Type B pancreatic cell (in vitro differentiated cells): ENCODE results near the gene RBM20. TPM values are rescaled to one million over a fixed set of nuclear protein-coding genes. Genes with fewer than 3 reads are reported as not detected.
A peak's percentile ranks its signal among the peaks of the same experiment; 100 is the strongest.

Experiments used
- DNase-seq: peaks from one replicate; pipeline ENCODE4 v3.0.0; 2021; ENCODE audit warnings: mixed read lengths; ENCODE audit not compliant: unreplicated experiment; ENCODE audit errors: extremely low spot score
- H3K27ac Mint-ChIP-seq: 2 replicates; pipeline ENCODE4 v1.8.0; 2021; ENCODE audit warnings: mild to moderate bottlenecking, mixed read lengths
- H3K27me3 Mint-ChIP-seq: 2 replicates; pipeline ENCODE4 v1.8.0; 2021; ENCODE audit warnings: mixed read lengths
- H3K36me3 Mint-ChIP-seq: 2 replicates; pipeline ENCODE4 v1.8.0; 2021; ENCODE audit warnings: mixed read lengths
- H3K4me1 Mint-ChIP-seq: one replicate; pipeline ENCODE4 v1.8.0; 2021; ENCODE audit warnings: mixed read lengths; ENCODE audit not compliant: unreplicated experiment
- H3K4me3 Mint-ChIP-seq: 2 replicates; pipeline ENCODE4 v1.8.0; 2021; ENCODE audit warnings: mild to moderate bottlenecking, mixed read lengths
- H3K9me3 Mint-ChIP-seq: 2 replicates; pipeline ENCODE4 v1.8.0; 2021; ENCODE audit warnings: mixed read lengths
- total RNA-seq: library from RNA; stranded (reverse); gene quantifications from 2 replicates; pipeline ENCODE4 v1.2.1, GENCODE V29; 2021; ENCODE audit warnings: low replicate concordance
- TF ChIP-seq, protein P1 (sequence below): fragments of 200-600 bp; sonication (generic); conservative IDR thresholded peaks from 2 replicates; pipeline ENCODE4 v1.5.0; 2021; ENCODE audit warnings: antibody characterized with exemption, mild to moderate bottlenecking

RBM20 gene
- total RNA-seq, 1 donor from 2014 or later: 5.2 TPM

DNA sequence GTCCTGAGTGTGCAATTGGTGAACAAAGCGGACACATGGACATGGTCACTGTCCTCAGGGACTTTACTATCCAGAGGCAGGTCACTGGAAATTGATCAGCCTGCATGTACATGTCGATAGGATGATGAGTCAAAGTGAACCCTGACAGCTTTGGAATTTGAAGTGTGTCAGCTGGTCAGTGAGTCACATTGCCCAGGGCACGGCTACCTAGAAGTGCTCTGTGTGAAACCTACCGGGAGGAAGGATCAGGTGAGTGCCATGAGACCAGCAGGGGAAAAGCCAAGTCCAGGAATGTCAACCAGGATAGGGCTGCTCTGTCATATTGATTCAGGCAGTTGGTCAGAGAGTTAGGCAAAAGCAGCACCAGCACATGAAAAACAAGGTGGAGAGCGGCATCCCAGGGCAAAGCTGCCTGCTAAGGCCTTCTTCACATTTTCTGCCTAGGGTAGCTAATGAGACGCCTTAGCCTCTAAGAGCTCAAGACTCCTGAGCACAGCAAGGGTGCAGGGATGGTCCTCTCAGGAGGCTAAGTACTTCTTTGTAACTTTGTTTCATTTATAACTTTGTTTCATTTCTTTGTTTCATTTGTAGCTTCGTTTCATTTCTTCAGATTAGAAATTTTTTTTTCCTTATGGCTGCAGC lies 208.2 kb downstream of the RBM20 start:
- DNase-seq: no peak
- Mint-ChIP-seq H3K9me3 (no peaks in the 10 kb centered on the region), H3K36me3 (no peaks in the 10 kb centered on the region), H3K27me3 (no peaks in the 10 kb centered on the region), H3K27ac (no peak overlapping the region), H3K4me3 (no peak overlapping the region), H3K4me1 (peaks cover 25% of the 10 kb centered on the region)
- TF ChIP-seq, protein P1, sequence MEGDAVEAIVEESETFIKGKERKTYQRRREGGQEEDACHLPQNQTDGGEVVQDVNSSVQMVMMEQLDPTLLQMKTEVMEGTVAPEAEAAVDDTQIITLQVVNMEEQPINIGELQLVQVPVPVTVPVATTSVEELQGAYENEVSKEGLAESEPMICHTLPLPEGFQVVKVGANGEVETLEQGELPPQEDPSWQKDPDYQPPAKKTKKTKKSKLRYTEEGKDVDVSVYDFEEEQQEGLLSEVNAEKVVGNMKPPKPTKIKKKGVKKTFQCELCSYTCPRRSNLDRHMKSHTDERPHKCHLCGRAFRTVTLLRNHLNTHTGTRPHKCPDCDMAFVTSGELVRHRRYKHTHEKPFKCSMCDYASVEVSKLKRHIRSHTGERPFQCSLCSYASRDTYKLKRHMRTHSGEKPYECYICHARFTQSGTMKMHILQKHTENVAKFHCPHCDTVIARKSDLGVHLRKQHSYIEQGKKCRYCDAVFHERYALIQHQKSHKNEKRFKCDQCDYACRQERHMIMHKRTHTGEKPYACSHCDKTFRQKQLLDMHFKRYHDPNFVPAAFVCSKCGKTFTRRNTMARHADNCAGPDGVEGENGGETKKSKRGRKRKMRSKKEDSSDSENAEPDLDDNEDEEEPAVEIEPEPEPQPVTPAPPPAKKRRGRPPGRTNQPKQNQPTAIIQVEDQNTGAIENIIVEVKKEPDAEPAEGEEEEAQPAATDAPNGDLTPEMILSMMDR: no peak

DNA sequence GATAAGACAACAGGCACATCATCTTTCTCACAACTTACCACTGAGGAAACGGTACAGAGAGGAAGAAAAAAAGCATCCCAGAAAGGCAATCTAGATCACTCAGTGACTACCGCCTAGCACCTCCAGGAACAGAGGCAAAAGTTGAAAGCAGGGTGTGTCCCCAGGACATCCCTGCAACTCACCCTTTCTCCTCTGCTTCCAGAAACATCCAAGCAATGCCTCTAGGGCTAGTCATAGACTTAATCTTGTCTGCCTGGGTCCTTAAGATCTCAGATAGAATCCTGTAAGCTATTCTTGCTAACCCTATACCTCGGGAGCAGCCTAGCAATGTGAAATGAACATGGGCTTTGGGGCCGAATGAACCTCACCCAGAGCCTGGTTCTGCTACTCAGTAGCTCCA lies 208.8 kb downstream of the RBM20 start:
- no peaks in the 10 kb centered on the region for H3K27me3 Mint-ChIP-seq
- no peak overlapping the region for H3K4me3 Mint-ChIP-seq
- H3K4me1 Mint-ChIP-seq: peaks cover 20% of the 10 kb centered on the region
- H3K27ac Mint-ChIP-seq: no peak overlapping the region
- TF ChIP-seq, protein P1: no peak
- no peaks in the 10 kb centered on the region for H3K36me3 Mint-ChIP-seq
- no peaks in the 10 kb centered on the region for H3K9me3 Mint-ChIP-seq
- DNase-seq: no peak

DNA sequence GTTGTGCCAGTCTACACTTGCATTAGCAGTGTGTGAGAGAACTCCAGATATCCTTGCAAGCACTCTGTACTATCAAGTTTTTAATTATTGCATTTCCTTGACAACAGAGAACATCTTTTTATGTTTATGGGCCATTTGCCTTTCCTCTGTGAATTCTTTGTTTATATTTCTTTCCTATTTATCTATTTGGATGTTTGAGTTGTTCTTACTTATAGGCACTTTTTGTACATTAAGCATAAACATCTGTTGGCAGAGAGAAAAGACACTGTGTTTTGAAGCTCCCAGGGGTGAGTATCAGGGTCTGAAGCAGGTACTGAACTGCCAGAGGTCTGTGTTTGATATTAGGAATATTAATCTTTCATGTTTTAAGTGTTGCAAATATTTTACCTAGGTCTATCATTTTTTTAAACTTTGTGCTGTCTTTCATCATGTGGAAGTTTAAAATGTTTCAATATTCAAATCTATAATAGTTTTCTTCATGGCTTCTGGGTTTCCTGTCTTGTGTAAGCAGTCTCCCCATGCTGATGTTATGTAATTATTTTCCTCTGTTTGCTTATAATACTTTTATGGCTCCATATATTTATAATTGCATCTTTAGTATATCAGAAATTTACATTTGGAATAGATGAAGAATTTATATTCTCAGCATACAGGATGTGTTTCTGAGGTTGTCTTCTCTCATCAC lies 209.9 kb downstream of the RBM20 start:
- DNase-seq: no peak
- Mint-ChIP-seq H3K9me3 (no peaks in the 10 kb centered on the region), H3K4me3 (no peak overlapping the region), H3K36me3 (no peaks in the 10 kb centered on the region), H3K27ac (no peak overlapping the region), H3K4me1 (peaks cover 21% of the 10 kb centered on the region), H3K27me3 (no peaks in the 10 kb centered on the region)
- TF ChIP-seq, protein P1: no peak

DNA sequence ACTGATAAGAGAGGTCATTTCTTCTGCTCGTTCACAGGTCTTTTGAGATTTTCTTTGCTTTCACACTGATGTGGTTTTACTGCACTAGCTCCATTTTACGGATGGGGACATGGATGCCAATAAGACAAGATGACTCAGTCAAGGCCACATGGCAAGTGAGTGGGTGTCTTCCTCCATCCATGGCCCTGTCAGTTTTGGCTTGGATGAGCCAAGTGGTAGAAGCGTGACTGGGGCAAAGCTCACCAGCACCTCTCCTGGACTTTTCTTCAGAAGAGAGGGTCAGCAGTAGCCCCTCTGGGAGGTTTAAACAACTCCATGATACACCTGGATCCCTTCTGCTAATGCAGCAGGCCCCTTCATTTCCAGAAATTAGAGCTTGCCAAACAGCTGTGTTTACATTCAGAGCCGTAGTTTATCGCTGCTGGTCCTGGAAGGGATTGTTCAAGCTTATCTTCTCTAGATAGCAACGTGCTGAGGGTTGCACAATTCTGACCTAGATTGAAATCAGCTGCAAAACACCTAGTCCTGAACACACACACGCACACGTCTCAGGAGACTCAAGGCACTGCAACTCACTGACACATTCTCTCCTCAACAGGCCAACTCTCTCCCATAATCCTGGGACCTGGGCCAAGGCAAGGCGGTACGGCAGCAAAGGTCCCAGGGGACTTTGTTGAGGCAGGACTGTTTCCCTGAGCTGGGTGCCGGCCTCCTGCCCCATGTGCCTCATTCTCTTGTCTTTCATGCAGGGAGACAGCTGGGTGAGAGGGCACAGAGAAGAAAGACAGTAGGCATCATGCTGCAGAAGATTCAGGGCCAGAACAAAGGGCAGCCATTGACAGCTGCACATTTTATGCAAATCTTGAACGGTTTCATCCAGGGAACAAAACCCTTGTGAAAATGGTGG lies 213.4 kb downstream of the RBM20 start:
- no peak overlapping the region for H3K4me3 Mint-ChIP-seq
- DNase-seq: no peak
- no peaks in the 10 kb centered on the region for H3K9me3 Mint-ChIP-seq
- H3K27ac Mint-ChIP-seq: peak overlapping the region; percentile 37
- no peaks in the 10 kb centered on the region for H3K27me3 Mint-ChIP-seq
- peaks cover 39% of the 10 kb centered on the region for H3K4me1 Mint-ChIP-seq
- TF ChIP-seq, protein P1: no peak
- H3K36me3 Mint-ChIP-seq: no peaks in the 10 kb centered on the region

DNA sequence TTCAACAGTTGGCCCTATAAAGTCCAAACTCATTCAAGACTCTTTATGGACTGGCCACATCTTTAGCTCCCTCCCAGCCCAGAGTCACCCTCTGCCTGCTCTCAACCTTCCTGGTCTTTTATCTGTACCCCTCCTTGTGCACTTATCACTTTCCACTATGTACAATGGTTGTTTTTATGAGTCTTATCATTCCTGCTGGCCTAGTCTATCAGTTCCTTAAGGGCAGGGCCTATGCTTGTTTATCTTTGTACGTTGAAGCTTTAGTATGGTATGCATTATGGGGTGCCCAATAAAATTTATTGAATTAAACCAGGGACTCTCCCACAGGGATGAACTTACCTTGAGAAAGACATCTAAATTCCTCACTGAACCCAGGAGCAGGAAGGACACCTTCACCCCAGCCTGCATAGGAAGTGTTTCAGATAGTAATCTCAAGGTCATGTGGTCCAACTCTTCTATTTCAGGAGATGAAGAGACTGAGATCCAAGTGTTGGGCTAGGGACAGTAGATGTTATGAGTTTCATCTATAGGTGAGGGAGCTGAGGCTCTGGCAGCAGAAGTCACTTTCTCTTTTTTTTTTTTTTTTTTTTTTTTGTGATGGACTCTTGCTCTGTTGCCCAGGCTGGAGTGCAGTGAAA lies 214.3 kb downstream of the RBM20 start:
- H3K36me3 Mint-ChIP-seq: no peaks in the 10 kb centered on the region
- TF ChIP-seq, protein P1: no peak
- H3K9me3 Mint-ChIP-seq: no peaks in the 10 kb centered on the region
- H3K4me1 Mint-ChIP-seq: peaks cover 36% of the 10 kb centered on the region
- H3K4me3 Mint-ChIP-seq: peak overlapping the region; percentile 0
- DNase-seq: no peak
- H3K27ac Mint-ChIP-seq: peak overlapping the region; percentile 37
- H3K27me3 Mint-ChIP-seq: no peaks in the 10 kb centered on the region
